GM18951 (cell line): Measurements from ENCODE around the gene SEC61A1.

Experiments used
- POLR2A ChIP-seq: IDR thresholded peaks from 4 replicates; pipeline ENCODE4 v1.6.1; 2011; ENCODE audit warnings: mild to moderate bottlenecking; ENCODE audit not compliant: insufficient read length, insufficient read depth; ENCODE audit errors: extremely low read depth
- in situ Hi-C: fragments of 300-500 bp; cut with MboI; formaldehyde crosslinking; loops from one replicate; pipeline ENCODE4 v1.12.0; 2022; ENCODE audit warnings: low sequenced_read_pairs, mixed read lengths, inconsistent platforms; ENCODE audit not compliant: unreplicated experiment

The SEC61A1 gene

GRCh38 chr3:128076483-128077201 lies 24.4 kb downstream of the SEC61A1 start:
- in situ Hi-C loops, result no loop called here
- TF ChIP-seq POLR2A, result no peak

- in situ Hi-C loops, result no loop called here
- TF ChIP-seq POLR2A, result no peak
Measured at GRCh38 chr3:128077202-128077624, 25.0 kb downstream of the SEC61A1 start.

GRCh38 chr3:128077665-128078064 lies 25.4 kb downstream of the SEC61A1 start:
- in situ Hi-C loops, result no loop called here
- no peak for TF ChIP-seq POLR2A

GRCh38 chr3:128078322-128078721 lies 26.1 kb downstream of the SEC61A1 start:
- no peak for TF ChIP-seq POLR2A
- in situ Hi-C loops, result no loop called here

- in situ Hi-C loops, result no loop called here
Measured at GRCh38 chr3:128078875-128079274, 26.6 kb downstream of the SEC61A1 start.

GRCh38 chr3:128079823-128080222 lies 27.6 kb downstream of the SEC61A1 start:
- in situ Hi-C loops, result no loop called here
- TF ChIP-seq POLR2A, result no peak

More at GRCh38 chr3:128078875-128079274, 26.6 kb downstream of the SEC61A1 start:
- no peak for TF ChIP-seq POLR2A

- in situ Hi-C loops, result no loop called here
- no peak for TF ChIP-seq POLR2A
Measured at GRCh38 chr3:128080323-128081080, 28.3 kb downstream of the SEC61A1 start.

- in situ Hi-C loops, result no loop called here
- TF ChIP-seq POLR2A, result no peak
Measured at GRCh38 chr3:128081226-128081625, 29.0 kb downstream of the SEC61A1 start.

GRCh38 chr3:128081846-128082245 lies 29.6 kb downstream of the SEC61A1 start:
- no peak for TF ChIP-seq POLR2A
- in situ Hi-C loops, result no loop called here

- TF ChIP-seq POLR2A, result no peak
- in situ Hi-C loops, result no loop called here
Measured at GRCh38 chr3:128082546-128082945, 30.3 kb downstream of the SEC61A1 start.

- in situ Hi-C loops, result no loop called here
- TF ChIP-seq POLR2A, result no peak
Measured at GRCh38 chr3:128083396-128083795, 31.2 kb downstream of the SEC61A1 start.

GRCh38 chr3:128083980-128084674 lies 31.9 kb downstream of the SEC61A1 start:
- in situ Hi-C loops, result no loop called here
- TF ChIP-seq POLR2A, result no peak

- TF ChIP-seq POLR2A, result no peak
- in situ Hi-C loops, result no loop called here
Measured at GRCh38 chr3:128084675-128085021, 32.4 kb downstream of the SEC61A1 start.

- in situ Hi-C loops, result no loop called here
- TF ChIP-seq POLR2A, result no peak
Measured at GRCh38 chr3:128089135-128089534, 36.9 kb downstream of the SEC61A1 start.

GRCh38 chr3:128091586-128091985 lies 39.3 kb downstream of the SEC61A1 start:
- in situ Hi-C loops, result no loop called here
- no peak for TF ChIP-seq POLR2A
